ENCODE data around the gene WDR90.

The WDR90 gene

GRCh38 chr16:661184-661821, 12.1 kb downstream of the WDR90 start:
- DNase-seq, result no peak

- no peak for DNase-seq
These were observed 12.9 kb downstream of the WDR90 start for GRCh38 chr16:662095-662494.

DNA sequence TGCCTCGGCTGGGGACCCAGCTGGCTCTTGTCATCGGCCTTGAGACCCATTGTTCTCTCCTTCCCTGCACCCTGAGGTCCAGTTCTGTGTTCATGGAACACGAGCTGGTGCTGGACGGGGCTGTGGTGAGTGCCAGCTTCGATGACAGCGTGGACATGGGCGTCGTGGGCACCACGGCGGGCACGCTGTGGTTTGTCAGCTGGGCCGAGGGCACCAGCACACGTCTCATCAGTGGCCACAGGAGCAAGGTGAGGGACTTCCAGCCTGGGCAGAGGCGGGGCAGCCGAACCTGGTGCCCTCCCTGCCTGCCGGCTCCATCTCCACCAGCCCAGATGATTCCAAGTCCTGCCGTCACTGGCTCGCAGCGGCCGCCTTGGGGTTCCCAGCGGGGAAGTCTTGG, 13.4 kb downstream of the WDR90 start:
- DNase-seq, result no peak

GRCh38 chr16:666572-666971, 17.4 kb downstream of the WDR90 start:
- no peak for DNase-seq

DNA sequence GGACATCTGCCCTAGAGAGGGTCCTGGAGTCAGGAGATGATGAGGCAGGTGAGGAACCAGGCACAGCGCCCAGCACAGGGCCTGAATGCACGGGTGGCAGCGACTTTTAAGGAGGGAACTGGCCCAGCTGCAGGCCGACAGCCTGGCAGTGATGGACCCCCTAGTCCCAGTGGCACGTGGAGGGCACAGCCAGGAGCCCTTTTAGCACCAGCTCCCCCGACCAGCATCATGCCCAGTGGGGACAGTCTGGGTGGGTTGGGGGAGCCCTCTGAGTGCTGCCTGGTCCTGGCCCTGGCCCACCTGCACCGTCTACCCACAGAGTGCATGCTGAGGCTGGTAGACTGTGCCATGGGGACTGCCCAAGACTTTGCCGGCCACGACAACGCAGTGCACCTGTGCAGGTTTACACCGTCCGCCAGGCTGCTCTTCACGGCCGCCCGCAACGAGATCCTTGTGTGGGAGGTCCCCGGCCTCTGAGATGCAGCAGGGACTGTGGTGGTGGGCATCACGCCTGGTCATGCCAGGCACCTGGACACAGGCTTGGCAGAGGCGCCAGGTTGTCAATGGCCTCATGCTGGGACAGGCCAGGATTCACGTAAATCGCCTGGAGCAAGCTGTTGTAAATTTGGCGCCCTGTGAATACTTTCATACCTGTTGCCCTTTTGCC, 18.1 kb downstream of the WDR90 start:
- no peak for DNase-seq

GRCh38 chr16:667780-668518, 18.8 kb downstream of the WDR90 start, which contains the start of gene RHOT2:
Gene RHOT2, plus strand, starts transcription at chr16:668132. Its CDS starts 68 bp downstream, at chr16:668200.
- peak; percentile 89 to 91 for DNase-seq

DNA sequence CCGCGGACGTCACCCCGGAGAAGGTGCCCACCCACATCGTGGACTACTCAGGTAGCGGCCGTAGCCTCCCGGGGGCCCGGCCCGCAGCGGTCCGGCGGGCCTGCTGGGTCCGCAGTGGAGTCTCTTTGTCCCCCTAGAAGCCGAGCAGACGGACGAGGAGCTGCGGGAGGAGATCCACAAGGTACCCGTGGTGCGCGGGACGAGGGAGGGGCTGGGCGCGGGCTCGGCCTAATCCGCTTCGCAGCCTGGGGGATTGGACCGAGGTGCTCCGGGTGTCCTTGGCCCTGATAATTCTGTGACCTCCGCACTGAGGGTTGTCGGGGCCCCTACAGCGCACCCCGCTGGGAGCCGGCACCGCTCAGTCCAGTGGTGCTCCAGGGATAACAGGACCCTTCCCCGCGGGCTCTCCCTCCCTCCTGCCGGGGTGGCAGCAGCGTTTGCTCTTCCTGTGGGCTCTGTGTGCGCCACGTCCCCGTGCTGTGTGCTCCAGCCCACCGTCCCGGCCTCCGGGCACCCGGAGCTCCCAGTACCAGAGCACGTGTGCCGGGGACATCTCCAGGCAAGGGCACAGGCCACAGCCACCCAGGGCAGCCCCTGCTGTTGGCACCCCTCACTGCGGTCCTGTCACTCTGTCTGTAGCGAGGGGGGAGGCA, 19.5 kb downstream of the WDR90 start:
- DNase-seq, result no peak

DNA sequence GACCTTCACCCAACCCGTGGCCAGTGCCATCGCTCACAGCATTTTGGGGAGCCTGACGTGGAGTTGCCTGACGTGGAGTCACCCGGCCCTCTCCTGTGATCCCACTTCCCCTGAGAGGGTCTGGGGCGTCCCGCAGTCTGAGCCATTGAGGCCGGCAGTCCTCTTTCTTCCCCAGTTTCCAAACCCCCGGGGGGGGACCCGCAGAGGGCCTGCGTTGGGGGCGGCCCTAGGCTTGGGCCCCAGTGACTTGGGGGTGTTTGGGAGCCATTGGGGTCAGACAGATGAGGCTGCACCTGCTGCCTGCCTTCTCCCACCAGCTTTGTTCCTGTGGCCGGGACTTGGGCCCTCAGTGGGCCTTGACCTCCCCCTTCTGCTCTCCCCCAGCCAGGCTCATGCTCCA, 20.5 kb downstream of the WDR90 start:
- DNase-seq, result no peak

DNA sequence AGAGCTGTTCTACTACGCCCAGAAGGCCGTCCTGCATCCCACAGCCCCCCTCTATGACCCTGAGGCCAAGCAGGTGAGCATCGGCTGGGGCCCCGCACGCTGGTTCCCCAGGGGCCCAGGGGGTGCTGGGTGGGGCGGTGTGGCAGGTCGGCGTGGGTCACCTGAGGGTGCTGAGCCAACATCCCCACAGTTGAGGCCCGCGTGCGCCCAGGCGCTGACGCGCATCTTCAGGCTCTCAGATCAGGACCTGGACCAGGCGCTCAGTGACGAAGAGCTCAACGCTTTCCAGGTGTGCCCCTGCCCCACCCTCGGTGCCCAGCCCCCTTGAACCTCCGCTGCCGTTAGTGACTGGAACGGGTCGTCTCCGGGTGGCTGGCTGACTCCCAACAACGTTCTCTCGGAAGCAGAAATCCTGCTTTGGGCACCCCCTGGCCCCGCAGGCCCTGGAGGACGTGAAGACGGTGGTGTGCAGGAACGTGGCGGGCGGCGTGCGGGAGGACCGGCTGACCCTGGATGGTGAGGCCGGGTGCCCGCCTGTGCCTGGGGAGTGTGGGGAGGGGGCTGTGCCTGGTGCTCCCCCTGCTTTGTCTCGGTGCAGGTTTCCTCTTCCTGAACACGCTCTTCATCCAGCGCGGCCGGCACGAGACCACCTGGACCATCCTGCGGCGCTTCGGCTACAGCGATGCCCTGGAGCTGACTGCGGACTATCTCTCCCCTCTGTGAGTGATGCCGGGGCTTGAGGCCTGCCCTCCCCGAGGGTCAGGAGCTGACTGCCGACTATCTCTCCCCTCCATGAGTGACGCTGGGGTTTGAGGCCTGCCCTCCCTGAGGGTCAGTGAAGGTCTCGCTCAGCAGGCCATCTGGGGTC, 21.6 kb downstream of the WDR90 start:
- DNase-seq, result no peak

DNA sequence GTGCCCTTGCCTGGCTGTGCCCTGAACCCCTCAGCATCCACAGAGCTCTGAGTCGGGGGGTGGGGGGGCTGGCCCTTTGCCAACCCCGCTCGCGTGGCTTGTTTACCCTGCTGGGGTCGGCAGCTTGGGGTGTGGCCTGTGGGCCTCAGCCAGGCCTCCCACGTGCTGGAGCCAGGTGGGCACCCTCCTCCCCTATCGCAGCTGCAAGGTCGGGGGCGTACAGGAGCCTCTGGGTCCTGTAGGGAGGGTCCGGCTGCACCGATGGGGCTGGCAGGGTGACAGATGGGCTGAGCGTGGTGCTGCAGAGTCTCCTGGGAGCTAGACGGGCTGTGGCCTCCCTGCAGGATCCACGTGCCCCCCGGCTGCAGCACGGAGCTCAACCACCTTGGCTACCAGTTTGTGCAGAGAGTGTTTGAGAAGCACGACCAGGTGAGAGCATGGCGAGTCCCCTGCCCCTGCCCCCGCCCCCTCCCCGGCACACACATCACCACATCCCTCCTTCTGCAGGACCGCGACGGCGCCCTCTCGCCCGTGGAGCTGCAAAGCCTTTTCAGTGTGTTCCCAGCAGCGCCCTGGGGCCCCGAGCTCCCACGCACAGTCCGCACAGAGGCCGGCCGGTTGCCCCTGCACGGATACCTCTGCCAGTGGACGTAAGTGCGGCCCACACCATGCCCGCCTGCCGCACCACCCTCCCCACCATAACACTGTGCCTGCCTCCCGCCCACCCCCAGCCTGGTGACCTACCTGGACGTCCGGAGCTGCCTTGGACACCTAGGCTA, 22.4 kb downstream of the WDR90 start:
- DNase-seq, result no peak

- DNase-seq, result no peak
These were observed 23.2 kb downstream of the WDR90 start for GRCh38 chr16:672371-672770.

DNA sequence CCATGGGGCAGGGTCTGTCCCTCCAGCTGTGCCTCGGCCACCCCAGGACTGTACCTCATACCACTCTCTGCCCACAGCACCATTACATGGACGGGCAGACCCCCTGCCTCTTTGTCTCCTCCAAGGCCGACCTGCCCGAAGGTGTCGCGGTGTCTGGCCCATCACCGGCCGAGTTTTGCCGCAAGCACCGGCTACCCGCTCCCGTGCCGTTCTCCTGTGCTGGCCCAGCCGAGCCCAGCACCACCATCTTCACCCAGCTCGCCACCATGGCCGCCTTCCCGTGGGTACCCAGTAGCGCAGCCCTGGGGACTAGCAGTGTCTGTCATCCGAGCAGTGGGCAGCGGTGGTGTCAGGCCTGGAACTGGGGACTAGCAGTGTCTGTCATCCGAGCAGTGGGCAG, 23.7 kb downstream of the WDR90 start:
- DNase-seq, result no peak

DNA sequence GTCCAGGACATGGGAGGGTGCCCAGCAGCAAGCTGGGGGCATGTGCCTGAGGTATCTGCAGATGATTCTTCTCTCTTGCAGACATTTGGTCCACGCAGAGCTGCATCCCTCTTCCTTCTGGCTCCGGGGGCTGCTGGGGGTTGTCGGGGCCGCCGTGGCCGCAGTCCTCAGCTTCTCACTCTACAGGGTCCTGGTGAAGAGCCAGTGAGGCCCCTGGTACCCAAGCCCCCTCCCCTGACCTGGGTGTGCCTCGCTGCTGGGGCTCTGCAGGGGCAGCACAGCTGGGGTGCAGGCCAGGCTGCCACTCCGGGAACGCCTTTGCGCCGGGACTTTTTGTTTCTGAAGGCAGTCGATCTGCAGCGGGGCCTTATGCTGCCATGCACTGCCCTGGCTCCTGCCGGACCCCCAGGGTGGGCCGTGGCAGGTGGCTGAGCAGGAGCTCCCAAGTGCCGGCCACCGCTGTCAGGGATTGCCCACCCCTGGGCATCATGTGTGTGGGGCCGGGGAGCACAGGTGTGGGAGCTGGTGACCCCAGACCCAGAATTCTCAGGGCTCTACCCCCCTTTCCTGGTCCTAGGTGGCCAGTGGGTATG, 24.3 kb downstream of the WDR90 start:
- DNase-seq, result no peak

- no peak for DNase-seq
These were observed 25.2 kb downstream of the WDR90 start for GRCh38 chr16:674214-674881.

DNA sequence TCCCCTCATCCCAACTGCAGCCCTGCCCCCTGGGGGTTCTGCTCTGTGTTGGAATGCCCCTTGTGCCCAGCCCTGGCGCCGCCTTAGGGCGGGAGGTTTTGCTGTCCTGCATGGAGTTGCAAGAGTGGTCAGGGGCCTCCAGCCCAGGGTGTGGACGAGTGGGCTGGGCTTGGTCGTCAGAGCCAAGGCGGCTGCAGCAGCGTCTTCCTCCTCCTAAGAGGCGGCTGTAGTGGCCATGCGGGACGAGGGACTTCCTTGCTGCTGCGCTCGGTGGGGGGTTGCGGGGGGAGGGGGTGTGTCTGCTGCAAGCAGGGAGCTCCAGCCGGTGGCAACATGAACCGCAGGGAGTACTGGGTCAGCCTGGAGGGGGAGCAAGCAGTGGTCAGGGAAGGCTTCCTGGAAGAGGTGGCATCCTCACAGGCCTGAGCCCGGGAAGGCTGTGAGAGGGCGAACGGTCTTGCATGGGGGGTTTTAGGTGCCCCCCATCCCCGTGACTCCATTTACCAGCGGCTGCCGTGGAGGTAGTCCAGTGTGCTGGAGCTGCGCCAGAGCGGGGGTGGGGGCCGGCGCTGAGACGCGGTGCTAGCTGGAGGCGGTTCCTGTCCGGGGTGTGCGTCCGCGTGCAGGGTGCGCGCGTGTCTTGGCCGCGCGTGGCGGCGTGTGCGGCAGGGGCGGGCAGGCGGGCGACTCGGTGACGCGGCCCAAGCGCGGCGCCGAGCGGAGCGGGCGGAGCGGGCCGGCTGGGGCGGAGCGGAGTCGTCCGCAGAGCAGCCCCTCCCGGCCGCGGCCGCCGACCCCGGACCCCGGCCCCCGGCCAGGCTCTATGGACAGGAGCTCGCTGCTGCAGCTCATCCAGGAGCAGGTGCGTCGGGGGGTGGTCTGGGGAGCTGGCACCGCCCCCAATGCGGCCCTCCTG, 26.1 kb downstream of the WDR90 start, which contains the start of gene RHBDL1:
TSS of gene RHBDL1 (plus strand) at position 704 of the 916 bp plus-strand sequence. CDS start at position 824, 120 bp downstream.
- no peak for DNase-seq

DNA sequence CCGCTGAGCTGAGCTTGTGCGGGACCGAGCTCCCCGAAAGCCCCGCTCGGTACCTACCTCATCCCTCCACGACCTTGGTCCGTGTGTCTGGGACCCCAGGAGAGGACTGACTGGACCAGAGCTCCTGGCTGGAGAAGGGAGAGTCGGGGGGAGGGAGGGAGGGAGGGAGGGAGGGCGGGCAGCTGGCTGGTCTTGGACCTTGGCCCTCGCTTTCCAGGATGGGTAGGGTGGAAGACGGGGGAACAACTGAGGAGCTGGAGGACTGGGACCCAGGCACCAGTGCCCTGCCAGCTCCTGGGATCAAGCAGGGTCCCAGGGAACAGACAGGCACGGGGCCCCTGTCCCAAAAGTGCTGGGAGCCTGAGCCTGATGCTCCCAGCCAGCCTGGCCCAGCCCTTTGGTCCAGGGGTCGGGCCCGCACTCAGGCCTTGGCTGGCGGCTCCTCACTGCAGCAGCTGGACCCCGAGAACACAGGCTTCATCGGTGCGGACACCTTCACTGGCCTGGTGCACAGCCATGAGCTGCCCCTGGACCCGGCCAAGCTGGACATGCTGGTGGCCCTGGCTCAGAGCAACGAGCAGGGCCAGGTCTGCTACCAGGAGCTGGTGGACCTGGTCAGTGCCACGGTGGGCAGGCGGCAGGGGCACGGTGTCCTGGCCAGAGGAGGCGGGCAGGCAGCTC, 26.9 kb downstream of the WDR90 start:
- DNase-seq, result no peak

- no peak for DNase-seq
These were observed 27.4 kb downstream of the WDR90 start for GRCh38 chr16:676565-676902.

- no peak for DNase-seq
These were observed 27.7 kb downstream of the WDR90 start for GRCh38 chr16:676913-677312.

All from activated CD4-positive, alpha-beta T cell treated with anti-CD3 and anti-CD28 coated beads for 4 hours (primary cell).